BJ (cell line): ENCODE data around the gene MASP1. TPM values are rescaled to one million over a fixed set of nuclear protein-coding genes. Genes with fewer than 3 reads are reported as not detected.

Source experiments
- CTCF ChIA-PET: fragments of 350-600 bp; formaldehyde crosslinking; extraction: SDS; loops from one replicate; lab custom pipeline; 2021; ENCODE audit warnings: antibody characterized with exemption, inconsistent platforms; lab: Yijun Ruan, JAX
- POLR2A ChIA-PET: fragments of 300-600 bp; sonication (Branson Sonifier 250); formaldehyde crosslinking; extraction: SDS; loops from one replicate; lab custom pipeline; 2021; ENCODE audit warnings: antibody characterized with exemption; lab: Charles Lee
- DNase-seq: peaks from one replicate; pipeline ENCODE4 v3.0.0-alpha.2; 2011; ENCODE audit warnings: low read depth
- H3K27me3 ChIP-seq: 2 replicates; pipeline ENCODE4 v1.6.0; 2011; ENCODE audit warnings: low read length; ENCODE audit not compliant: control insufficient read depth, insufficient read depth
- H3K36me3 ChIP-seq: 2 replicates; pipeline ENCODE4 v1.5.1; 2011; ENCODE audit warnings: low read length; ENCODE audit not compliant: control insufficient read depth, insufficient read depth
- H3K4me3 ChIP-seq: 2 replicates; pipeline ENCODE4 v1.5.1; 2011; ENCODE audit warnings: low read depth, mild to moderate bottlenecking, control low read depth, low read length
- CTCF ChIP-seq: IDR thresholded peaks from 2 replicates; pipeline ENCODE4 v1.5.1; 2011; ENCODE audit warnings: low read depth, mild to moderate bottlenecking, control low read depth, inconsistent platforms, low read length, moderate library complexity; ENCODE audit not compliant: insufficient read depth
- polyA plus RNA-seq: library from polyadenylated mRNA; depleted of rRNA; stranded (reverse); fragments of >200 nt; gene quantifications from 2 replicates; pipeline ENCODE4 v1.2.3, GENCODE V29; 2011; rRNA removed

The MASP1 gene
- polyA plus RNA-seq, 1 experiment, result 321 TPM

GRCh38 chr3:187186375-187186774 lies 105.2 kb downstream of the MASP1 start:
- H3K36me3 ChIP-seq, result no peaks in the 10 kb centered on the region
- DNase-seq, result no peak
- ChIA-PET CTCF (interaction anchor here (0.6 to 1.1 kb wide), 2 partner anchors 11 to 20 kb away, joined by 3 to 4 read pairs; partner anchors contain the start of gene RTP1), POLR2A (no interaction called here)
- no peaks in the 10 kb centered on the region for H3K27me3 ChIP-seq
- no peak overlapping the region for H3K4me3 ChIP-seq
- no peak for TF ChIP-seq CTCF

- TF ChIP-seq CTCF, result no peak
- DNase-seq, result no peak
- ChIA-PET POLR2A (no interaction called here), CTCF (no interaction called here)
- no peaks in the 10 kb centered on the region for H3K36me3 ChIP-seq
- no peaks in the 10 kb centered on the region for H3K27me3 ChIP-seq
- H3K4me3 ChIP-seq, result no peak overlapping the region
Measured at GRCh38 chr3:187185759-187186158, 105.8 kb downstream of the MASP1 start.

Other genes starting within 250 kb of the MASP1 start
- 16.2 and 23.3 TPM in 2 replicates for gene RPL39L, start 152.2 kb downstream of the MASP1 start, polyA plus RNA-seq
- gene RTP1, start 94.3 kb downstream of the MASP1 start, polyA plus RNA-seq, result not detected in 2 replicates
- gene RTP4, start 76.6 kb upstream of the MASP1 start, polyA plus RNA-seq, result 0.12 and 0.16 TPM in 2 replicates